Fibroblast of gingiva (primary cell): ENCODE data around the gene ACER2.
A peak's percentile ranks its signal among the peaks of the same experiment; 100 is the strongest.

ENCODE experiments used
- DNase-seq: peaks from one replicate; pipeline ENCODE4 v3.0.0-alpha.2; 2011; ENCODE audit warnings: low read depth

Gene ACER2

GRCh38 chr9:19456426-19456825 is 47.6 kb downstream of the ACER2 start:
- no peak for DNase-seq

DNA sequence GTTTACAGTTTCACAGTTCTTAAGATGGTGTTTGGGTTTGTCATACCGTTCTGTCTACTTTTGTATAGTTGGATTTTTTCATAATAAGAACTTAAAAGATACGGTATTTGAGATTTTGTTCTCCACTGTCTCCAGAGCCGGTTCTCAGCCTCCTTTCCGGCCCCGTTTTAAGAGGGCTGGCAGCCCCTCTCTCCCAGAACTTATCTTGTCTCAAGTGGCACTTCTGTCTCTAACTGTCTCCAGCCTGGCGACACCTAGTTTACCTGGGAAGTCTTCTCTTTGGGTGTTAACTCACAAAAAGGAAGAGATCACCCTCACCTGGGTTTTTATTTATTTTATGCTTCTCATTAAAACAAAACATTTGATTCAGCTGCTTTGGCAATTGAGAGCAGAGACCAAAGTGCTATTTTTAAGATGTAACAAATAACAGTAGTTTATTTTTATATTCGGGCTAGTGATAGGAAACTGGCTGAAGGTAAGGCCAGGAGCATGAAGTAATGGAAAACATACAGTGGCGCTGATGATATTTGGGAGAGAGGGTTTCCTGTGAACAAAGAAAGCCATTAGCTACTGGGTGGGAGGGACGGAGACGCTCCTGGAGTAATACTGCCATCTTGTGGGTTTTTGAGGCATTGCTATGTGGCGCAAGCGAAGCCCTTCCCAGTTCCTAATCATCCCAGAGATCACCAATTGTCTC is 48.3 kb downstream of the ACER2 start:
- DNase-seq, result peak; percentile 65

- no peak for DNase-seq
These were observed 48.8 kb downstream of the ACER2 start for GRCh38 chr9:19457693-19458009.

DNA sequence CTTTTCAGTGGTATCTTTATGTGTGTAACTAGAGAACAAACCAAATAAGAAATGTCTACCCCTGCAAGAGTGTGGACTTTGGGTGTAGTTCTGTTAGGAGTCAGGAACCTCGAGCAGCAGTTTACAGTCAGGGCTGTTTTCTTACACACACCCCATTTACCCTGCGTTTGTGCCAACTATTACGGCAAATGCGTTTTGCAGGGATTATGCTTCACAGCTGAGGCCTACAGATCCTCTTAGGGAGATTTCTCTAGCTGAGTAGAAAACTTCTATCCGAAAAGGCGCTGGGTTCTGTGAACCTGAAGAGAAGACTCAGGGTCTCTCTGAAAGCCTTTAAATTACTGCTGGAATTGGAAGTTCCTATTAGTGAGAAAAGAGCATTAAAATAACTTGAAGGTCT is 51.4 kb downstream of the ACER2 start:
- no peak for DNase-seq

GRCh38 chr9:19461135-19461534 is 52.3 kb downstream of the ACER2 start:
- no peak for DNase-seq

DNA sequence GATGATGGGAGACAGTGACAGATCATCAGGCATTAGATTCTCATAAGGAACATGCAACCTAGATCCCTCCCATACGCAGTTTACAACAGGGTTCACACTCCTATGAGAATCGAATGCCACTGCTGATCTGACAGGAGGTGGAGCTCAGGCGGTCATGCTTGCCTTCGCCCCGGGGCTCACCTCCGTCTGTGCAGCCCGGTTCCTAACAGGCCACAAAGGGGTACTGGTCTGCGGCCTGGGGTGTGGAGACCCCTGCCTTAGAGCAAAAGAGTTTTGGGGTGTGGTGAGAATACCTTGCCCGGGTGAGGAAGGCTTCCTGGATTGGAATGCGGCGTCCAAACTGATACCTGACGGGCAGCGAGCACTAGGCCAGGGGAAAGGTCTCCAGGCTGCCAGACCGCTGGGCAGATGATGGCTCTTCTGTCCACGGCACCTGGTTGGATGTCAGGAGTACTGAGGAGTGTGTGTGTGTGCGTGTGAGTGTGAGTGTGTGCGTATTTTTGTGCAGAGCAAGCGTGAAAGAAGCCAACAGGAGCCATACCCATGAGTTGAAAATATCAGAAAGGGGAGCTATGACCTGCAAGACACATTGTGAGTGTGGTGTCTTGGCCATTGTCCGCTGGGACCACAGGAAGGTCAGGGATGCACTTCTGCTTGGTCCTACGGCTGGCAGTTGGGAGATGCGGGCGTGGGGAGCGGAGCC is 55.4 kb downstream of the ACER2 start:
- no peak for DNase-seq

- peak; percentile 72 for DNase-seq
These were observed 56.2 kb downstream of the ACER2 start for GRCh38 chr9:19464764-19465585.

GRCh38 chr9:19465586-19466279 is 56.9 kb downstream of the ACER2 start:
- no peak for DNase-seq

DNA sequence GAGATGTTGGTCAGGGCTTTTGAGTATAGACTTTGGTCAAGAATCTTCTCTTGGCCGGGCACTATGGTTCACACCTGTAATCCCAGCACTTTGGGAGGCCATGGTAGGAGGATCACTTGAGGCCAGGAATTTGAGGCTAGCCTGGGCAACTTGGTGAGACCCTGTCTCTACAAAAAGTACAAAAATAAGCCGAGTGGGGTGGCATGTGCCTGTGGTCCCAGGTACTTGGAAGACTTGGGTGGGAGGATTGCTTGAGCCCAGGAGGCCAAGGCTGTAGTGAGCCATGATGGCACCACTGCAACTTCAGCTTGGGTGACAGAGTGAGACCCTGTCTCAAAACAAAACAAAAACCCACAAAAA is 57.5 kb downstream of the ACER2 start:
- DNase-seq, result no peak

GRCh38 chr9:19469271-19469670 is 60.5 kb downstream of the ACER2 start:
- no peak for DNase-seq

GRCh38 chr9:19470567-19470966 is 61.8 kb downstream of the ACER2 start:
- no peak for DNase-seq

- no peak for DNase-seq
These were observed 62.3 kb downstream of the ACER2 start for GRCh38 chr9:19470981-19471650.

GRCh38 chr9:19471737-19472648 is 63.2 kb downstream of the ACER2 start:
- peak; percentile 29 for DNase-seq

DNA sequence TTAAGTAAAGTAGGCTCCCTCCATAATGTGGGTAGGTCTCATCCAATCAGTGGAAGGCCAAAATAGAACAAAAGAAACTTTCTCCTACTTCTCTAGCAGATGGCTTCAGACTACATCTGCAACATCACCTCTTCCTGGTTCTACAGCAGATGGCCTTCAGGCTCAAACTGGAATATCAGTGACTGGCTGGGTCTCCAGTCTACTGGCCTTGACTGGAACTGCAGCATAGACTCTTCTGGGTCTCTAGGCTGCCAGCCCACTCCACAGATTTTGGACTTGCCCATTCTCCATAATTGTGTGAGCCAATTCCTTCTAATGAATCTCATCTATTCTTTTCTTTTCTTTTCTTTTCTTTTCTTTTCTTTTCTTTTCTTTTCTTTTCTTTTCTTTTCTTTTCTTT is 64.8 kb downstream of the ACER2 start:
- DNase-seq, result no peak

DNA sequence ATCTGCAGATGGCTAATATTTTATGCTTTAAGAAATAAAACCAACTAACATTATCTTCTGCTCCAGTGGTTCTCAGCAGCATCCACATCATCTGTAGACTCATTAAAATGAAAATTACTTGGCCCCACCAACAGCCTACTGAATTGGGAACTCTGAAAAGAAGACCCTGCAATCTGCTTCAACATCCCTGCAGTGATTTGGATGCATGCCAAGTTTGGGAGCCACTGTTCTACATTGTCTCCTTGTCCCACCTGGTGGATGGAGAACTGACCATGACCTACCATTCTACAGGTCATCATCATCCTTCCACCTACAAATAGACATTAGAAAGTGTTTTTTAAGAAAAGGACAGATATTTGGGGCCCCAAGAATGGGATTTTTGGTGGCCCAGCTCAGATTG is 71.1 kb downstream of the ACER2 start:
- no peak for DNase-seq

- no peak for DNase-seq
These were observed 71.5 kb downstream of the ACER2 start for GRCh38 chr9:19480345-19480744.

- DNase-seq, result no peak
These were observed 72.5 kb downstream of the ACER2 start for GRCh38 chr9:19481121-19481870.

DNA sequence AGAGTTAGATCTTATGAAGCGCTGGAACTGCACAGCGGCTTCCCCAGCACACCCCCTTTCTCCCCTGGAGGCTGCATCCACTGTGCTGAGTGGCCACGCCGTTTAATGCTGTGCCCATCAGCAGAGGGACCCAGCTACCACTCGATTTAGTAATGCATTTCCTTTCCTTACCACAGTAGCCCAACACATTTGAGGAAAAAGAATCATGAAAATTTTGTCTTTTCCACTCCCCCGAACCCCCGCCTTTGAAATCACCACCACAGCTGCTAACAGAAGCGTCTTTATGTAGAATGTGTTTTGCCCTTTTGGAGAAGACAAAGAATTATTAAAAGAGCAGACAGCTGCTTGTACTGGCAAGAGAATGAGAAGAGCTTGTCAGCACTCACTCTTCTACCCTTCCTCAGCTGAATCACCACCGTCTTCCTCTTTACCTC is 73.2 kb downstream of the ACER2 start:
- no peak for DNase-seq

DNA sequence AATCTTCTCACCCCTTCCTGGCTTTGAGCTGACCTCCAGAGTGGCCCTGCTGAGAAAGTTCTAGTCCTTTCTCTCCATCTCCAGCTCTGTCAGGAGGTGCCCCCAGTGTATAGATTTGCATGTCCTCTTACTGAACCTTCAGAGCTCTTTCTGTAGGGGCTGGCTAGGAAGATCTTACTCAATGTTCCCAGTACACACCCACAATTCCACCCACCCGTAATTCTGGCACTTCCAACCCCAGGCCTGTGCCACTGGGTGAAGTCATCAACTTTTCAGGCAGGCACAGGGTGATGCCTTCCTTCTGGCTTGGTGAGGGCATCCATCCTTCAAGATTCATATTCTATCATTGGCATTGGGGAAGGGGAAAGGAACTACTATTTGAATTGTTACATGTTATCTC is 75.9 kb downstream of the ACER2 start:
- DNase-seq, result no peak

DNA sequence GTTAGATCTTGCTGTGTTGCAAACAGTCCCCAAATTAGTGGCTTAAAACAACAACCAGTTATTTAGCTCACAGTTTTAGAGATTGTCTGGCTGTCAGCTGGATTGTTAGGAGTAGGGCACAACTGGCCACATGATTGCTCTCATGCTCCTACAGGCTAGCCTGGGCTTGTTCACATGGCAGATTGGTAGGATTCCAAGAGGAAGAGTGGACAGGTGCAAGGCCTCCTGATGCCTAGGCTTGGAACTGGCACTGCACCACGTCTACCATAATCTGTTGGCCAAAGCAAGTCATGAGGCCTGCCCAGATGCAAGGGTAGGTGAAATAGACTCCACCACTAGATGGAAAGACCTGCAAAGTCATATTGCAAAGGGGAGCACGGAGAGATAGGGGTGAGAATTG is 76.4 kb downstream of the ACER2 start:
- no peak for DNase-seq
